Calu3 (cell line): Measurements from ENCODE around the gene DDX20. TPM values are rescaled to one million over a fixed set of nuclear protein-coding genes. Genes with fewer than 3 reads are reported as not detected.

Experiments used
- BruUV-seq: library from RNA; stranded (reverse); fragments of 400-500 nt; replicated peaks from 2 replicates; lab custom pipeline; 2021; lab: Mats Ljungman, UMichigan
- CTCF ChIA-PET: fragments of 300-600 bp; sonication (Branson Sonifier 250); formaldehyde crosslinking; loops from one replicate; lab custom pipeline; 2022; ENCODE audit warnings: antibody characterized with exemption; lab: Charles Lee
- DNase-seq: peaks from one replicate; pipeline ENCODE4 v3.0.0; 2022
- H3K27ac Mint-ChIP-seq: one replicate; pipeline ENCODE4 v1.8.0; 2022; ENCODE audit warnings: mixed read lengths; ENCODE audit not compliant: unreplicated experiment
- H3K27me3 Mint-ChIP-seq: one replicate; pipeline ENCODE4 v1.8.0; 2022; ENCODE audit warnings: mixed read lengths; ENCODE audit not compliant: unreplicated experiment
- H3K36me3 Mint-ChIP-seq: one replicate; pipeline ENCODE4 v1.8.0; 2022; ENCODE audit warnings: mild to moderate bottlenecking, moderate library complexity, mixed read lengths; ENCODE audit not compliant: insufficient read depth, unreplicated experiment
- H3K4me1 Mint-ChIP-seq: one replicate; pipeline ENCODE4 v1.8.0; 2022; ENCODE audit warnings: mild to moderate bottlenecking, low read depth, mixed read lengths; ENCODE audit not compliant: unreplicated experiment
- H3K4me3 Mint-ChIP-seq: one replicate; pipeline ENCODE4 v1.8.0; 2022; ENCODE audit warnings: mild to moderate bottlenecking, low read depth, moderate library complexity, mixed read lengths; ENCODE audit not compliant: unreplicated experiment
- H3K9me3 Mint-ChIP-seq: one replicate; pipeline ENCODE4 v1.8.0; 2022; ENCODE audit warnings: low read depth, mixed read lengths; ENCODE audit not compliant: unreplicated experiment
- intact Hi-C: fragments of 100-400 bp; cut with micrococcal nuclease; formaldehyde crosslinking; loops from one replicate; pipeline ENCODE4 v1.10.0; 2022; ENCODE audit not compliant: unreplicated experiment
- total RNA-seq: library from RNA; stranded (reverse); gene quantifications from 2 replicates; pipeline ENCODE4 v1.2.3, GENCODE V29; 2022
- TF ChIP-seq, protein P1 (sequence below): fragments of 200-600 bp; IDR thresholded peaks from one replicate; pipeline ENCODE4 v1.8.0; 2022; ENCODE audit warnings: antibody characterized with exemption; ENCODE audit not compliant: unreplicated experiment

DDX20 gene
- total RNA-seq, 1 experiment from 2014 or later, result 8.9 TPM

DNA sequence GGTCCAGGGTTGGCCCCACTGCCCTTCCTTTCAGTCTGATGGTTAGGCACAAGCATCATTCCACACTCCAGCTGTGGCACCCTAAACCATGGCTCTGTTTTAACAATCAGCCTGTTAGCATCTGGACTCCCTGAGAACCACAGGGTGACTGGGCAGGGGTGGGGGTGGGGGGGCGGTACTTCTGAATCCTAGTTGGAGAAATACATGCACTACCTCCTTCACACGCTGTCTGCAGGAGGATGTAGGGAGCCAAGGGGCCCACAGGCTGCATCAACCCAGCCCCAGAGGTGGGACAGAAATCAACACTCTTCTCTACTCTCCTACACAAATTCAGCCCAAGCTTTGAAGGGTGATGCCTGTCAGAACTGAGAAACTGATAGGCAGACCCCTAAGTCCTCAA, 23.8 kb downstream of the DDX20 start:
- no peaks in the 10 kb centered on the region for H3K36me3 Mint-ChIP-seq
- no peak overlapping the region for H3K4me3 Mint-ChIP-seq
- intact Hi-C loops, result no loop called here
- peaks cover 44% of the 10 kb centered on the region for H3K27me3 Mint-ChIP-seq
- CTCF ChIA-PET, result no interaction called here
- TF ChIP-seq, protein P1, sequence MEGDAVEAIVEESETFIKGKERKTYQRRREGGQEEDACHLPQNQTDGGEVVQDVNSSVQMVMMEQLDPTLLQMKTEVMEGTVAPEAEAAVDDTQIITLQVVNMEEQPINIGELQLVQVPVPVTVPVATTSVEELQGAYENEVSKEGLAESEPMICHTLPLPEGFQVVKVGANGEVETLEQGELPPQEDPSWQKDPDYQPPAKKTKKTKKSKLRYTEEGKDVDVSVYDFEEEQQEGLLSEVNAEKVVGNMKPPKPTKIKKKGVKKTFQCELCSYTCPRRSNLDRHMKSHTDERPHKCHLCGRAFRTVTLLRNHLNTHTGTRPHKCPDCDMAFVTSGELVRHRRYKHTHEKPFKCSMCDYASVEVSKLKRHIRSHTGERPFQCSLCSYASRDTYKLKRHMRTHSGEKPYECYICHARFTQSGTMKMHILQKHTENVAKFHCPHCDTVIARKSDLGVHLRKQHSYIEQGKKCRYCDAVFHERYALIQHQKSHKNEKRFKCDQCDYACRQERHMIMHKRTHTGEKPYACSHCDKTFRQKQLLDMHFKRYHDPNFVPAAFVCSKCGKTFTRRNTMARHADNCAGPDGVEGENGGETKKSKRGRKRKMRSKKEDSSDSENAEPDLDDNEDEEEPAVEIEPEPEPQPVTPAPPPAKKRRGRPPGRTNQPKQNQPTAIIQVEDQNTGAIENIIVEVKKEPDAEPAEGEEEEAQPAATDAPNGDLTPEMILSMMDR, result no peak
- BruUV-seq, result no TSS peak
- no peak overlapping the region for H3K27ac Mint-ChIP-seq
- no peaks in the 10 kb centered on the region for H3K4me1 Mint-ChIP-seq
- H3K9me3 Mint-ChIP-seq, result no peaks in the 10 kb centered on the region
- no peak for DNase-seq

DNA sequence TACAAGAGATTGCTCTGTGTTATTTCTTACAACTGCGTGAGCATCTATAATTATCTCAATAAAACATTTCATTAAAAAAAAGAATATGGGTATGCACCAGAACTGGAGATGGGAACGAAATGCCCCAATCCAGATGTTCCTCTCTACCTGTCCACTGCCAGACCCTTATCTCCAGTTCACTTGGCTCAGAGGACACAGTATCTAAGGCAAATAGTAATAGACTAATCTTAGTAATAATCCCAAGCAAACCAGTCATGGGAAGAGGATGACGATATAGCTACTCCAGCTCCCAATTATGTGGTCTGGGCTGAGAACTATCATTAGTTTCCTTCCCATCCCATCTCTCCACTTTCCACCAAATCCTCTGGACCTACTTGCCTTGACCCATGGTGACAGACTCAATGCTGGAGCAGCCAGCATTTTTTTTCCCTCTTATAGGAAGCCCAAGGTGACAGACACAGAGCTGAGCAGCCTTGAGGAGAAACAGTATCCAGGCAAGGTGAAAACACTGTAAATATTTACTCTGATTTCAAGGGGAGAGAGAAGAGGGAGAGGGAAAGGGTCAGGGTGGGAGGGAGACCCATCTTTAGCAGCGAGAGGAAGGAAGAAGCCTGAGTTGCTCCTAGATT, 28.7 kb downstream of the DDX20 start:
- H3K27ac Mint-ChIP-seq, result no peak overlapping the region
- H3K9me3 Mint-ChIP-seq, result no peaks in the 10 kb centered on the region
- TF ChIP-seq, protein P1, result no peak
- H3K4me3 Mint-ChIP-seq, result no peak overlapping the region
- CTCF ChIA-PET, result no interaction called here
- H3K4me1 Mint-ChIP-seq, result no peaks in the 10 kb centered on the region
- peaks cover 5% of the 10 kb centered on the region for H3K36me3 Mint-ChIP-seq
- BruUV-seq, result no TSS peak
- DNase-seq, result no peak
- intact Hi-C loops, result no loop called here
- peaks cover 59% of the 10 kb centered on the region for H3K27me3 Mint-ChIP-seq

DNA sequence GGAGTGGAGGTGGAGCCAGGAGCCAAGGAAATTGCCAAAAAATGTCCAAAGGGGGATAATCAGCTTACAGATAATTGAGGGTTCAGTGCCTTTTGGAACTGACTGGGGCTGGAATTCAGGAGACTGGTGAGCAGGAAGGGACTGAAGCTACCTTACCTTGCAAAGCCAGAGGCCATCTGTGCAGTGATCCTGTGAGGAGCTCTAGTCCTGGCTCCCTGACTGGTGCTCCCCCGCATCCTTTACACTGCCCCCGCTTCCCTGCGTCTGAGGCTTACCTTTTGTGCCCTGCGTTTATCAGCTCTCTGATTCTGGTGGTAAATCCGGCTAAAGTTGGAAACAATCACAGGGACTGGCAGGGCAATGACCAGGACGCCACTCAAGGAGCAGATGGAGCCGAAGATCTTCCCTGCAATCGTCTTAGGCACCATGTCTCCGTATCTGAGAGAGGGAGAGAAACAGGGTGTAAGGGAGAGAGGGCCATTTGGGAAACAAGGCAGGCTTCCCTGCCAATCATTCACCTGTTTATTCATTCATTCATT, 31.0 kb downstream of the DDX20 start:
- Mint-ChIP-seq H3K36me3 (peaks cover 5% of the 10 kb centered on the region), H3K27ac (no peak overlapping the region), H3K9me3 (no peaks in the 10 kb centered on the region), H3K4me1 (no peaks in the 10 kb centered on the region), H3K4me3 (no peak overlapping the region), H3K27me3 (peaks cover 81% of the 10 kb centered on the region)
- BruUV-seq, result no TSS peak
- intact Hi-C loops, result no loop called here
- CTCF ChIA-PET, result no interaction called here
- TF ChIP-seq, protein P1, result no peak
- no peak for DNase-seq

DNA sequence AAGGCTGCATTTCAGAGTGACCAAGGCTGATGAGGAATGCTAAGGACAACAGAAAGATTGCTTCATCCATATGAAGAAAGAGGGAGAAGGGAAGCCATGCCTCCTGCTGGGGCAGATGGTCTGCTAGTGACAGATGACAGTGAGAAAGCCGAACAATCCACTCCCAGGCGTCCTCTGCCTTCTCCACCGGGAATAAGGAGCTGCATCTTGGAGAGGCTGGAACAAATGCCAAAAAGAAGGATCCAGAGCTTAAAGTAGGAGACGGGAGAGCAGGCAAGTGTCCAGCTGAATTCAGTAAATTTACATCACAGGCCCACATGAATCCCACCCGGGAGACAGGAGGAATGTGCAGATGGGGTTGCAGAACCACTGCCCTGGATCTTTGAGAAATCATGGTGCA, 33.4 kb downstream of the DDX20 start:
- peaks cover 83% of the 10 kb centered on the region for H3K27me3 Mint-ChIP-seq
- BruUV-seq, result no TSS peak

More for the DNA sequence above, 33.4 kb downstream of the DDX20 start:
- Mint-ChIP-seq H3K4me3 (no peak overlapping the region), H3K9me3 (no peaks in the 10 kb centered on the region), H3K36me3 (peaks cover 5% of the 10 kb centered on the region), H3K4me1 (no peaks in the 10 kb centered on the region), H3K27ac (no peak overlapping the region)
- DNase-seq, result no peak
- intact Hi-C loops, result no loop called here
- CTCF ChIA-PET, result no interaction called here
- TF ChIP-seq, protein P1, result no peak
